ENCODE measurements around the gene PPP3R1. TPM values are rescaled to one million over a fixed set of nuclear protein-coding genes. Genes with fewer than 3 reads are reported as not detected.
A peak's percentile ranks its signal among the peaks of the same experiment; 100 is the strongest.

Gene PPP3R1
- total RNA-seq, 1 donor, result 38.6 TPM

DNA sequence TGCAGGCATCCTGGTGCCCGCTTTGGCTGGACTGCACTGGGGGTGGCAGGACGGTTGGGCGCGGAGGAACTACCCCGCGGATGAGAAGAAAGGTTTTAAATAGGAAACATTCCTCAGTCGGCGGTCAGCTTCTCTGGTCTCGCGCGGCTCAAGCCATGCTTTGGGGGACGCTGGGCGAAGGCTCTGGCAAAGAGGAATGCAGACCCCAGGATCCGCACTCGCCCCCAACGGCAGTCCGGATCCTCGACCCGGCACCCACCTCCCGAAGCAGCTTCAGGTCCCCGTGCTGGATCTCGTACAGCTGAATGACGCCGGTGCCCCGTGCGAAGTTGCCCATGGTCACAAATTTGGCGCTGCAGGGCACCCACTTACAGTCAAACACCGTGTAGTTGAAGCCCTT lies 95.3 kb downstream of the PPP3R1 start:
- TF ChIP-seq, protein P1, sequence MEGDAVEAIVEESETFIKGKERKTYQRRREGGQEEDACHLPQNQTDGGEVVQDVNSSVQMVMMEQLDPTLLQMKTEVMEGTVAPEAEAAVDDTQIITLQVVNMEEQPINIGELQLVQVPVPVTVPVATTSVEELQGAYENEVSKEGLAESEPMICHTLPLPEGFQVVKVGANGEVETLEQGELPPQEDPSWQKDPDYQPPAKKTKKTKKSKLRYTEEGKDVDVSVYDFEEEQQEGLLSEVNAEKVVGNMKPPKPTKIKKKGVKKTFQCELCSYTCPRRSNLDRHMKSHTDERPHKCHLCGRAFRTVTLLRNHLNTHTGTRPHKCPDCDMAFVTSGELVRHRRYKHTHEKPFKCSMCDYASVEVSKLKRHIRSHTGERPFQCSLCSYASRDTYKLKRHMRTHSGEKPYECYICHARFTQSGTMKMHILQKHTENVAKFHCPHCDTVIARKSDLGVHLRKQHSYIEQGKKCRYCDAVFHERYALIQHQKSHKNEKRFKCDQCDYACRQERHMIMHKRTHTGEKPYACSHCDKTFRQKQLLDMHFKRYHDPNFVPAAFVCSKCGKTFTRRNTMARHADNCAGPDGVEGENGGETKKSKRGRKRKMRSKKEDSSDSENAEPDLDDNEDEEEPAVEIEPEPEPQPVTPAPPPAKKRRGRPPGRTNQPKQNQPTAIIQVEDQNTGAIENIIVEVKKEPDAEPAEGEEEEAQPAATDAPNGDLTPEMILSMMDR (IDR thresholded peaks at IDR 0.05; ENCODE audit: insufficient read depth, low read length), result no peak
- H3K4me3 ChIP-seq (ENCODE audit: low read depth, low read length), result peak overlapping the region; percentile 95
- no peak for DNase-seq (ENCODE audit: low read depth)

DNA sequence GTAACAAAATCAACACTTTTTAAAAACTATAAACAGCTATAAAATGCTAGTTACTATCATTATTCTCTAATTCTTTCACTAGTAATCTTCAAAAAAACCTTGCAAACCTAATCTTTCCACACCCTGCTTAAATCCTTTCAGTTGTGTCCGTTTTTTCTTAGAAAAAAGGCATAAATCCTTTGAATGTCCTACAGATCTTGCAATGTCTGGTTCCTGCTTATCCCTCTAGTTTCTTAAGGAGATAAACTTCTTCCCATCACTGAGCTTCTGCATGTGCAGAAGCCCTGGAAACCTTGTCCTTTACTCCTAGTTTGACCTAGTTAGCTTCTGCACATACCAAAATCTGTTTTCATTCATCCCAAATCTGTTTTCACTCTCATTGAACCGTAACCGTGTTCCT lies 95.9 kb downstream of the PPP3R1 start:
- DNase-seq (ENCODE audit: low read depth), result no peak
- TF ChIP-seq, protein P1 (IDR thresholded peaks at IDR 0.05; ENCODE audit: insufficient read depth, low read length), result no peak
- peak overlapping the region; percentile 95 for H3K4me3 ChIP-seq (ENCODE audit: low read depth, low read length)

DNA sequence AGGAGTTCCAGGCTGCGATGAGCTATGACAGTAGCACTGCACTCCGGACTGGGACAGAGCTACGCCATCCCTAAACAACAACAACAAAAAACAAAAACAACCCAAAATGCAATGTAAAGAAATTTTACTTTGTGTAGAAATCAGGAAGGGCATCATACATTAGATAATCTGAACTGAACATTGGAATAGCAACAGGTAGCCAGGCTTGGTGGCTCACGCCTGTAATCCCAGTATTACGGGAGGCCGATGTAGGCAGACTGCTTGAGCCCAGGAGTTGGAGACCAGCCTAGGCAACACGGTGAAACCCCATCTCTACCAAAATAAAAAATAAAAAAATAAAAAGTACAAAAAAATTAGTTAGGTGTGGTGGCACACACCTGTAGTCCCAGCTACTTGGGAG lies 96.7 kb downstream of the PPP3R1 start:
- TF ChIP-seq, protein P1 (IDR thresholded peaks at IDR 0.05; ENCODE audit: insufficient read depth, low read length), result no peak
- DNase-seq (ENCODE audit: low read depth), result no peak
- H3K4me3 ChIP-seq (ENCODE audit: low read depth, low read length), result no peak overlapping the region

DNA sequence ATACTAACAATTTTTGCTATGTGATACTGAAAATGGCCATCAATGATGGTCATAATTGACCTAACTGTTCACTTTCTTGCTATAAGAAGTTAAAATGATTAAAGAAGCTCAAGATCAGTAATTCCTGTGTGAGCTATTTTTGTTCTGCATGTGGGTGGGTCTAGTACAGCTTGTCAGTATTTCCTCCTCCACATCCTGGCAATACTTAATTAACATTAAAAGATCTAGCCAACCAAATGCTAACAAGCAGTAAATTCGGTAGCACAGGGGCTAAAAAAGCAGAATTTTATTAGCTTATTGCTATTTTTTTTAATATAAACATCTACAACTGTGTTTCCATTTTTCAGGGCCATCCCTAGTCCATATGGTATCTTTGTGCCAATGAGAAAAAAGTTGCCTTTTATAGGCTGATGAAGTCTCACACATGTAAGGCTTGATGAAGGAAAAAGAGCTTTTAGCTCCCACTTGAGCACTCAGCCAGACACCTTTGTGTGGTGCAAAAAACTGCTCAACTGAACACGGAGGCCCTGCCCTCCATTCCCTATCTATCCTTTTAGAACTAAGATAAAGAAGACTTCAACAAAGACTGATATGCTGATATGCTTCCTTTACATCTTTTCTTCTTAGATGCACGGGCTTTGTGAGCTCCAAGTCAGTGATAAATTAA lies 99.5 kb downstream of the PPP3R1 start:
- TF ChIP-seq, protein P1 (IDR thresholded peaks at IDR 0.05; ENCODE audit: insufficient read depth, low read length), result no peak
- no peak overlapping the region for H3K4me3 ChIP-seq (ENCODE audit: low read depth, low read length)
- no peak for DNase-seq (ENCODE audit: low read depth)

DNA sequence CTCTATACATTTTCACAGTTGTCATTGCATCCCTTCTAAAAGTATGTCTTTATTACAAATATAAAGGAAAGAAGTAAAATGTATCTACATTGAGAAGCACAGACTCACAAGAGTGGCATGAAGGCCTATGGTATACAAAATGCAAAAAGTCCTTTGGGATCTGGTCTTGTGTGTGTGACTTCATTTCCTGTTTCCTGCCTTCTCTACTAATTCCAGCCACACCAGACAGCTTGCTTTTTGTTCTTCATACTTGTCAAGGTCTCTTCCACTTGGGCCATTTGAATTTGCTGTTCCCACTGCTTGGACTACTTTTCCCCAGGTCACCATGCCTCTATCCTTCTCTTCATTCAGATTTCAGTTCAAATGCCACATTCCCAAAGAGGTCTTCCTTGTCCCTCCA lies 101.3 kb downstream of the PPP3R1 start:
- TF ChIP-seq, protein P1 (IDR thresholded peaks at IDR 0.05; ENCODE audit: insufficient read depth, low read length), result no peak
- DNase-seq (ENCODE audit: low read depth), result no peak
- H3K4me3 ChIP-seq (ENCODE audit: low read depth, low read length), result no peak overlapping the region

DNA sequence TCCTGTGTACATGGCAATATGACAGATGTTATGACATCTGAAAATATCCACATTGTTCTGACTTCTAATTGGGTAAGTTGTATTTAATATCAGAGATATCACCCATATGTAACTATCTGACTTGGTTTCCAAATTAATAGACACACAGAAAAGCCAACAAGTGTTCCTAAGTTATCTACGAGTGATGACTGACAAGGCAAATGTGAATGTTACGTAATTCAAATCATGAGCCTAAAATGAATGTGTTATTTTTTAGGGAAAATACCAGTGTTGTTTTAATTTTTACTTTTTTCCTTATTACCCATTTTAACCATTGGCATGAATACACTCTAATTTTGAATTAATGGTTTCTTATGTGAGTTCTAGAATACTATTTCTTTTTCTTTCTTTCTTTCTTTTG lies 110.5 kb downstream of the PPP3R1 start:
- no peak overlapping the region for H3K4me3 ChIP-seq (ENCODE audit: low read depth, low read length)
- no peak for DNase-seq (ENCODE audit: low read depth)
- TF ChIP-seq, protein P1 (IDR thresholded peaks at IDR 0.05; ENCODE audit: insufficient read depth, low read length), result no peak
